ENCODE measurements around the gene ACSBG1.
A peak's percentile ranks its signal among the peaks of the same experiment; 100 is the strongest.

ACSBG1 gene

GRCh38 chr15:78212008-78212407 lies 22.4 kb downstream of the ACSBG1 start:
- H3K27me3 ChIP-seq (ENCODE audit: control insufficient read depth in 5 of 5, insufficient read depth in 4 of 5, low read length in 5 of 5) = peaks cover 0 to 4% (median 0%) of the 10 kb centered on the region in 5 donors
- H3K4me3 ChIP-seq (ENCODE audit: low read depth in 1 of 5, low read length in 5 of 5) = no peak overlapping the region
- no peaks in the 10 kb centered on the region for H3K9me3 ChIP-seq (ENCODE audit: control insufficient read depth in 5 of 5, low read length in 5 of 5)
- H3K36me3 ChIP-seq (ENCODE audit: control insufficient read depth in 5 of 5, insufficient read depth in 5 of 5, low read length in 5 of 5) = no peaks in the 10 kb centered on the region
- peaks cover 6 to 38% (median 32%) of the 10 kb centered on the region in 5 donors for H3K4me1 ChIP-seq (ENCODE audit: control insufficient read depth in 5 of 5, insufficient read depth in 5 of 5, low read length in 5 of 5)
- no peak overlapping the region for H3K9ac ChIP-seq (ENCODE audit: low read length in 5 of 5)
- no peak overlapping the region for H3K27ac ChIP-seq (ENCODE audit: low read depth, low read length)

DNA sequence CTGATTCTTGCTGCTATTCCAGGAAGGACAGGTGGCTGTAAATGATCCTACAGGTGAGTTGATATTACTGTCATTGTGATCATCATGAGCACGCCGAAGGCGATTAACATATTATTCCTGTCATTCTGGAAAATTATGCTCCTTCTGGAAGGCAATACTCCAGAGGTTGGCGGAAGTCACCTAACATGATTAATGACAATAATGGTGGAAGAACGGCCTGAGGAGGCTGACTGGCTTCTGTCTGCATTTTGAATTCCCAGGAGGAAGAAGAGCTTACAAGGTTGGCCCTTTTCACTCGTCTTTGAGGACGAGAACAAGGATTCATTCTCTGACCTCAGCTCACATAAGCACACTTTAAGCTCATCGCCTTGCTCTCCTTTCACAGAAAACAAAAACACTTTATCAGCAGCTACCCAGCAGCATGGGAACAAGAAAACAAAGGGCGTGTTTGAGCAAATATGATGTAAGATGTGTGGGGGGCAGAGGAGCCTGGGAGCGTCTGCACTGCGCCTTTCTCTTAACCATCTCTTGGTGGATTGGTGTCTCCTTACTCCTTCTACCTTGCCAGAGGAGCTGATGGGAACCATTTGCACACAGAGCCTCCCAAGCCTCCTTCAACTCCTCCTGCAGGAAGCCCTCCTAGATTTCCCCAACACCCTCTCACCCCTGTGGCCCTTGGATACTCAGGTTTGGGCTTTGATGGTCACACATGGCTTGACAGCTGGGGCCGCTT lies 23.0 kb downstream of the ACSBG1 start:
- H3K36me3 ChIP-seq (ENCODE audit: control insufficient read depth in 5 of 5, insufficient read depth in 5 of 5, low read length in 5 of 5) = no peaks in the 10 kb centered on the region
- peaks cover 2 to 35% (median 26%) of the 10 kb centered on the region in 5 donors for H3K4me1 ChIP-seq (ENCODE audit: control insufficient read depth in 5 of 5, insufficient read depth in 5 of 5, low read length in 5 of 5)
- H3K27me3 ChIP-seq (ENCODE audit: control insufficient read depth in 5 of 5, insufficient read depth in 4 of 5, low read length in 5 of 5) = peaks cover 0 to 4% (median 0%) of the 10 kb centered on the region in 5 donors
- H3K4me3 ChIP-seq (ENCODE audit: low read depth in 1 of 5, low read length in 5 of 5) = no peak overlapping the region
- no peak overlapping the region for H3K9ac ChIP-seq (ENCODE audit: low read length in 5 of 5)
- H3K27ac ChIP-seq (ENCODE audit: low read depth, low read length) = no peak overlapping the region
- H3K9me3 ChIP-seq (ENCODE audit: control insufficient read depth in 5 of 5, low read length in 5 of 5) = no peaks in the 10 kb centered on the region

GRCh38 chr15:78210349-78210717 lies 24.0 kb downstream of the ACSBG1 start:
- Histone ChIP-seq H3K4me1 (ENCODE audit: control insufficient read depth in 5 of 5, insufficient read depth in 5 of 5, low read length in 5 of 5) (peaks cover 2 to 31% (median 22%) of the 10 kb centered on the region in 5 donors), H3K4me3 (ENCODE audit: low read depth in 1 of 5, low read length in 5 of 5) (no peak overlapping the region), H3K36me3 (ENCODE audit: control insufficient read depth in 5 of 5, insufficient read depth in 5 of 5, low read length in 5 of 5) (no peaks in the 10 kb centered on the region), H3K27me3 (ENCODE audit: control insufficient read depth in 5 of 5, insufficient read depth in 4 of 5, low read length in 5 of 5) (peaks cover 0 to 4% (median 0%) of the 10 kb centered on the region in 5 donors), H3K9ac (ENCODE audit: low read length in 5 of 5) (peak overlapping the region in 1 of 5 donors; percentile 35), H3K9me3 (ENCODE audit: control insufficient read depth in 5 of 5, low read length in 5 of 5) (no peaks in the 10 kb centered on the region), H3K27ac (ENCODE audit: low read depth, low read length) (no peak overlapping the region)

DNA sequence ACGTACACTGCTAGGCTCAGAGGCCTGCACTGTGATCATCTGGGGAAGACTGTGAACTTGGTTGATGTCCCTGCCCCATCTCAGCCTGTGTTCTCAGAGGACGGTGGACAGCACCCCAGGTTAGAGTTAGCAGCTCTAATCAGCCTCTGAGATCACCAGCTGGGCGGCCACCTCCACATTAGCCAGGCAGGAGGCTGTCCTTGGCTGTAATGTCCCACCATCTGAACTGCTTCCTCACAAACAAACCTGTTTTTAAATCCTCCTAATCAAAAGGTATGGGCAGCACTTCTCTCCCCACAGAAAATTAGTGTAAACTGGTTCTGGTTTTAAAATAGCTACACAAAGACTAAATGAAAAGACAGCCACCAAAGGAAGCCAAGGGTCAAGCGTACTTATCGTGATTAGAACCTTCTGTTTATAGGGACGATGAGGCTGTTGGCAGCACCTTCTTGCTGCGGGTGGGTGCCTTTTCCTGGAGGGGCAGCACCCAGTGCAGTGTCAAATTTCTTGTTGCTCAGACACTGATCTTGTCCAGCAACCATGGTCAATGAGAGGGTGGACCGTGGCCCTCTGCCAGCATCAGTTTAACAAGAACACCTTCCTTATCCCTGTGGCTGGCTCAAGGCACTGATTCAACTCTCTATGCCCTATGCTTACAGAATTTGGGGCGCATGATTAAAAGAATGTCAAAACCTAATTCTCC lies 24.6 kb downstream of the ACSBG1 start:
- Histone ChIP-seq H3K9me3 (ENCODE audit: control insufficient read depth in 5 of 5, low read length in 5 of 5) (no peaks in the 10 kb centered on the region), H3K27me3 (ENCODE audit: control insufficient read depth in 5 of 5, insufficient read depth in 4 of 5, low read length in 5 of 5) (peaks cover 0 to 4% (median 0%) of the 10 kb centered on the region in 5 donors), H3K4me1 (ENCODE audit: control insufficient read depth in 5 of 5, insufficient read depth in 5 of 5, low read length in 5 of 5) (peaks cover 2 to 32% (median 27%) of the 10 kb centered on the region in 5 donors), H3K9ac (ENCODE audit: low read length in 5 of 5) (peak overlapping the region in 2 of 5 donors; percentile 35 to 48), H3K4me3 (ENCODE audit: low read depth in 1 of 5, low read length in 5 of 5) (no peak overlapping the region), H3K27ac (ENCODE audit: low read depth, low read length) (no peak overlapping the region), H3K36me3 (ENCODE audit: control insufficient read depth in 5 of 5, insufficient read depth in 5 of 5, low read length in 5 of 5) (no peaks in the 10 kb centered on the region)

GRCh38 chr15:78208887-78209645 lies 25.3 kb downstream of the ACSBG1 start:
- H3K9ac ChIP-seq (ENCODE audit: low read length in 5 of 5) = peak overlapping the region in 1 of 5 donors; percentile 48

DNA sequence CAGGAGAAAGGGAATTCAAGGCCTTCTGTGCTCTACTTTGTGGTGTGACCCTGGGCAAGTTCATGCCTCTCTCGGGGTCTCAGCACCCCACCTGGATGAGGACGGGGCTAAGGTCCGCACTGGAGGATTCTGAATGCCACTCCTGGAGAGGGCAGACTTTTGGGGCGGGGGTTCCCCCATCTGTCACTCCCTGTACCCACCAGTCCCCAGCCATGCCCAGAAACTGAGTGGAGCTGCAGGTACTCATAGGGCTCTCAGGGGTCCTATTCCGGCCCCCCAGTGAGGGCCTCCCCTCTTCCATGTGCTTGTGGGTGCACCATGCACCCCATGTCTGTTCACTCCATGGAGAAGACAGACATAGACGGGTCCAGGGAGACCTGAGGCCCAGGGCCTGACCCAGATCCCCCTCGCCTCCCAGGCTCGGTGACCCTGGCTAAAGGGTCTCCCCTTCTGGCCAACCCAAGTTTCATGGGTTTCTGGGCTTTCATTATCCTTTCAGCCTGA lies 26.0 kb downstream of the ACSBG1 start:
- peaks cover 2 to 36% (median 31%) of the 10 kb centered on the region in 5 donors for H3K4me1 ChIP-seq (ENCODE audit: control insufficient read depth in 5 of 5, insufficient read depth in 5 of 5, low read length in 5 of 5)
- no peaks in the 10 kb centered on the region for H3K36me3 ChIP-seq (ENCODE audit: control insufficient read depth in 5 of 5, insufficient read depth in 5 of 5, low read length in 5 of 5)
- H3K27ac ChIP-seq (ENCODE audit: low read depth, low read length) = no peak overlapping the region
- H3K27me3 ChIP-seq (ENCODE audit: control insufficient read depth in 5 of 5, insufficient read depth in 4 of 5, low read length in 5 of 5) = peaks cover 0 to 4% (median 0%) of the 10 kb centered on the region in 5 donors
- no peak overlapping the region for H3K9ac ChIP-seq (ENCODE audit: low read length in 5 of 5)
- no peak overlapping the region for H3K4me3 ChIP-seq (ENCODE audit: low read depth in 1 of 5, low read length in 5 of 5)
- no peaks in the 10 kb centered on the region for H3K9me3 ChIP-seq (ENCODE audit: control insufficient read depth in 5 of 5, low read length in 5 of 5)

More at GRCh38 chr15:78208887-78209645, 25.3 kb downstream of the ACSBG1 start:
- H3K27me3 ChIP-seq (ENCODE audit: control insufficient read depth in 5 of 5, insufficient read depth in 4 of 5, low read length in 5 of 5) = peaks cover 0 to 4% (median 0%) of the 10 kb centered on the region in 5 donors
- peaks cover 2 to 36% (median 31%) of the 10 kb centered on the region in 5 donors for H3K4me1 ChIP-seq (ENCODE audit: control insufficient read depth in 5 of 5, insufficient read depth in 5 of 5, low read length in 5 of 5)
- no peak overlapping the region for H3K4me3 ChIP-seq (ENCODE audit: low read depth in 1 of 5, low read length in 5 of 5)
- no peaks in the 10 kb centered on the region for H3K36me3 ChIP-seq (ENCODE audit: control insufficient read depth in 5 of 5, insufficient read depth in 5 of 5, low read length in 5 of 5)
- no peaks in the 10 kb centered on the region for H3K9me3 ChIP-seq (ENCODE audit: control insufficient read depth in 5 of 5, low read length in 5 of 5)
- no peak overlapping the region for H3K27ac ChIP-seq (ENCODE audit: low read depth, low read length)

DNA sequence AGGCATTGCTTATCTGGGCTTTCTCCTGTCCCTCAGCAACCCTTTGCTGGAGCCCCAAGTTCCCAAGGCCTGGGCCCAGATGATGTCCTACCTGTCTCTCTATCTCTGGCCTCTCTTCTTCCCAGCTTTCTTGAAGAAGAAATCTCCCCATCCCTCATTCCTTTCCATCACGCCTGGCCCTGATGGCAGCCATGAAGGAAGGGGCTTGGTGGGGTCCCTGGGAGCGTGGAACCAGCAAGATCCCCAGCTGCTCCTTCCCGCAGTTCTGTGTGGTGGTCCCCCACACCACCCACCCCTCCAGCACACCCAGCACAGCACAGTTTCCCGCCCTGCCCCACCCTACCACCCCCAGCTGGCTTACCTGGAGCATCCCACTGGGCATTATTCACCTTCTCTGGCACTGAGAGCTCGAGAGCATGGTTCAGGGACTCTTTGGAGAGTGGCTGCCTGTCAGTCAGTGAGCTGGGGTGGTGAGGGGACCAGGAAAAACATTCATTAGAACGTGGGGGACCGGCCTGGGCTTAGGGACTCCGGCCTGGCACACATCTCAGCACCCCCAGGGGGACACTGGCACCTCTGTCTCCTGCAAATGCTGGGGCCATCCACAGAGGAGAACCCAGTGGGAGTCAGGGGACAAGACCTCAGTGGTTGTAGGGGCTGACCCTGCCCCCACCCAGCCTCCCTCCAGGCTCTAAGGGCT lies 26.6 kb downstream of the ACSBG1 start:
- no peak overlapping the region for H3K4me3 ChIP-seq (ENCODE audit: low read depth in 1 of 5, low read length in 5 of 5)
- peaks cover under 1 to 36% (median 31%) of the 10 kb centered on the region in 5 donors for H3K4me1 ChIP-seq (ENCODE audit: control insufficient read depth in 5 of 5, insufficient read depth in 5 of 5, low read length in 5 of 5)
- no peaks in the 10 kb centered on the region for H3K9me3 ChIP-seq (ENCODE audit: control insufficient read depth in 5 of 5, low read length in 5 of 5)
- no peaks in the 10 kb centered on the region for H3K36me3 ChIP-seq (ENCODE audit: control insufficient read depth in 5 of 5, insufficient read depth in 5 of 5, low read length in 5 of 5)
- H3K27ac ChIP-seq (ENCODE audit: low read depth, low read length) = no peak overlapping the region
- peaks cover 0 to 4% (median 0%) of the 10 kb centered on the region in 5 donors for H3K27me3 ChIP-seq (ENCODE audit: control insufficient read depth in 5 of 5, insufficient read depth in 4 of 5, low read length in 5 of 5)
- H3K9ac ChIP-seq (ENCODE audit: low read length in 5 of 5) = no peak overlapping the region

DNA sequence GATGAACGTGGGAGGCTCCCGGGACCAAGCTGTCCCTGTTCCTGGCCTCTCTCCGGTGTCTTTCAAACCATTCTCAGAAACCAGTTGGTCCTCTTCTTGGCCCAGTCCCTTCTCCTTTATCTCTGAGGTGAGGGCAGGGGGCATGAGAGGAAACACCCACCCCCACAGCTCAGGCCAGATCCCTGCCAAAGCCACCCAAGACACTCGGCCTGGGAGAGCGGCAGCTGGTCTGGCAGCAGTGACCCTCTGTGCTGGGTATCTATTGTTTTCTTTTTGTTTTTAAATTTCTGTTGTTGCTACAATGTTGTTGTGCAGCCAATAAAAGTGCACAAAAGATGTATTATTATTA lies 27.3 kb downstream of the ACSBG1 start:
- peaks cover 0 to 4% (median 0%) of the 10 kb centered on the region in 5 donors for H3K27me3 ChIP-seq (ENCODE audit: control insufficient read depth in 5 of 5, insufficient read depth in 4 of 5, low read length in 5 of 5)
- no peak overlapping the region for H3K27ac ChIP-seq (ENCODE audit: low read depth, low read length)
- no peak overlapping the region for H3K9ac ChIP-seq (ENCODE audit: low read length in 5 of 5)
- no peaks in the 10 kb centered on the region for H3K9me3 ChIP-seq (ENCODE audit: control insufficient read depth in 5 of 5, low read length in 5 of 5)
- no peak overlapping the region for H3K4me3 ChIP-seq (ENCODE audit: low read depth in 1 of 5, low read length in 5 of 5)
- no peaks in the 10 kb centered on the region for H3K36me3 ChIP-seq (ENCODE audit: control insufficient read depth in 5 of 5, insufficient read depth in 5 of 5, low read length in 5 of 5)
- peaks cover 0 to 31% (median 26%) of the 10 kb centered on the region in 5 donors for H3K4me1 ChIP-seq (ENCODE audit: control insufficient read depth in 5 of 5, insufficient read depth in 5 of 5, low read length in 5 of 5)

GRCh38 chr15:78206326-78207109 lies 27.8 kb downstream of the ACSBG1 start:
- Histone ChIP-seq H3K4me1 (ENCODE audit: control insufficient read depth in 5 of 5, insufficient read depth in 5 of 5, low read length in 5 of 5) (peaks cover 0 to 30% (median 26%) of the 10 kb centered on the region in 5 donors), H3K4me3 (ENCODE audit: low read depth in 1 of 5, low read length in 5 of 5) (no peak overlapping the region), H3K9me3 (ENCODE audit: control insufficient read depth in 5 of 5, low read length in 5 of 5) (no peaks in the 10 kb centered on the region), H3K27ac (ENCODE audit: low read depth, low read length) (no peak overlapping the region), H3K36me3 (ENCODE audit: control insufficient read depth in 5 of 5, insufficient read depth in 5 of 5, low read length in 5 of 5) (no peaks in the 10 kb centered on the region), H3K27me3 (ENCODE audit: control insufficient read depth in 5 of 5, insufficient read depth in 4 of 5, low read length in 5 of 5) (no peaks in the 10 kb centered on the region), H3K9ac (ENCODE audit: low read length in 5 of 5) (no peak overlapping the region)

Data from subcutaneous abdominal adipose tissue (tissue), 5 donors.